GM19043 (cell line): ENCODE results near the gene CHRNA9.
A peak's percentile ranks its signal among the peaks of the same experiment; 100 is the strongest.
"Not testable (repeated sequence)": the region's sequence is repeated elsewhere in the genome, so short reads cannot be mapped to it uniquely, and the experiment has no call there.

Source experiments
- ATAC-seq: cut with Tn5 transposase; IDR thresholded peaks from one replicate; pipeline ENCODE4 v1.9.1; 2021; ENCODE audit warnings: low read depth; ENCODE audit not compliant: unreplicated experiment

CHRNA9 gene

GRCh38 chr4:40334591-40335524 is at the start of gene CHRNA9:
TSS of gene CHRNA9 (plus strand) at chr4:40335333. CDS start at chr4:40335468, 135 bp downstream.
- ATAC-seq: no peak

- ATAC-seq: no peak
Observed at GRCh38 chr4:40285692-40286091, 49.4 kb upstream of the CHRNA9 start.

- ATAC-seq: no peak
Observed at GRCh38 chr4:40288566-40288965, 46.6 kb upstream of the CHRNA9 start.

- no peak for ATAC-seq
Observed at GRCh38 chr4:40289366-40290188, 45.6 kb upstream of the CHRNA9 start.

GRCh38 chr4:40290611-40291186 is 44.4 kb upstream of the CHRNA9 start:
- not testable (repeated sequence) for ATAC-seq

- ATAC-seq: no peak
Observed at GRCh38 chr4:40292313-40292759, 42.8 kb upstream of the CHRNA9 start.

- no peak for ATAC-seq
Observed at GRCh38 chr4:40294339-40294738, 40.8 kb upstream of the CHRNA9 start.

- ATAC-seq: not testable (repeated sequence)
Observed at GRCh38 chr4:40295030-40295429, 40.1 kb upstream of the CHRNA9 start.

- no peak for ATAC-seq
Observed at GRCh38 chr4:40295572-40295971, 39.6 kb upstream of the CHRNA9 start.

- ATAC-seq: no peak
Observed at GRCh38 chr4:40299126-40299525, 36.0 kb upstream of the CHRNA9 start.

- ATAC-seq: no peak
Observed at GRCh38 chr4:40299811-40300292, 35.3 kb upstream of the CHRNA9 start.

GRCh38 chr4:40300371-40301162 is 34.6 kb upstream of the CHRNA9 start:
- ATAC-seq: no peak

- peak; percentile 67 for ATAC-seq
Observed at GRCh38 chr4:40301603-40302002, 33.5 kb upstream of the CHRNA9 start.

GRCh38 chr4:40303751-40304150 is 31.4 kb upstream of the CHRNA9 start:
- ATAC-seq: no peak

GRCh38 chr4:40305328-40306170 is 29.6 kb upstream of the CHRNA9 start:
- peak; percentile 30 for ATAC-seq

- no peak for ATAC-seq
Observed at GRCh38 chr4:40306226-40306625, 28.9 kb upstream of the CHRNA9 start.

GRCh38 chr4:40306976-40307375 is 28.2 kb upstream of the CHRNA9 start:
- ATAC-seq: no peak

- no peak for ATAC-seq
Observed at GRCh38 chr4:40307627-40308497, 27.3 kb upstream of the CHRNA9 start.
